Measurements from ENCODE around the gene TMOD1.

DNA sequence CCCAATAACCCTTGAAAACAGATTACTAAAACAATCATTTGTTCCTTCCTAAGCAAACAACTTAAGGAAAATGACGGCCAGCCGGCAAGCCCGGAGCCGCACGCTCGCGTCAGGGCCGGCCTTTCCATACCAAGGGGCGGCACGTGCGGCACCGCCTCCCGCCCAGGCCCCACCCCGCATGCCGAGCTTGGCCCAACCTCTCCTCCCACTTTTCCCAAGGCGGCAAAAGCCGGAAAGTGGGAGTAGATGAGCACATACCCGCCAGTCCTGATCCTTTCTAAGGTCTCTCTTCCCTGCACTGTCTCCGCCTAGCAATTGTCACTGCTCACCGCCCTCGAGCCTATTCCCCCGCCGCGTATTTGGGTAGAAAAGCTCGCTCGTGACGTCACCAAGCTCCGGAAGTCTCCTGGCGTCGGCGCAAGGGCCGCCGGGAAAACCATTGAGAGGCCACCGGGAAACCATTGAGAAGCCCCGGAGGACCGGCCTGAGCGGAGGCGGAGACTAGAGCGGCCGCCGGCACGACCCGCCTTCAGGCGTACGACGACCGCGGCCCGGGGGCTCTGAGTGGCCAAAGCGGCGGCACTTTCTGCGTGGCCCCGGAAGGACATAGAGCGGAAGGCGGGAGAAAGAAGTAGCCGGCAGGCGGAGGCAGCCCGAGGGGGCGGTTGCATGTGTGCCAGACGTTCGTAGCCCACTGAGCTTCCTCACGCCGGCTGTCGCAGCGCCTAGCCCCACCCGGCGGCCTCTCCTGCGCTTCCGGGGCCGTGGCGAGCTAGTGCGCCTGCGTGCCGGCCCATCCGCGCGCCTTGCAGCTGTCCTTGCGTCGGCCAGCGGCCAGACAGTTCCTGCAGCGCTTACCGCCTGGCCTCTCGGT lies 131.8 kb downstream of the TMOD1 start, which contains the start of the genes NCBP1 and TSTD2:
- TF ChIP-seq EZH2 (IDR thresholded peaks at IDR 0.05; ENCODE audit: insufficient read depth, poor library complexity, severe bottlenecking) (no peak), EZH2phosphoT487 (IDR thresholded peaks at IDR 0.05; ENCODE audit: insufficient read depth, low read depth) (no peak)
